Measurements from ENCODE around the gene CFAP52. TPM values are rescaled to one million over a fixed set of nuclear protein-coding genes. Genes with fewer than 3 reads are reported as not detected.

The CFAP52 gene
- total and polyA plus RNA-seq, 12 donors, result 0.10 to 0.99 (median 0.63) TPM; not detected in 3

DNA sequence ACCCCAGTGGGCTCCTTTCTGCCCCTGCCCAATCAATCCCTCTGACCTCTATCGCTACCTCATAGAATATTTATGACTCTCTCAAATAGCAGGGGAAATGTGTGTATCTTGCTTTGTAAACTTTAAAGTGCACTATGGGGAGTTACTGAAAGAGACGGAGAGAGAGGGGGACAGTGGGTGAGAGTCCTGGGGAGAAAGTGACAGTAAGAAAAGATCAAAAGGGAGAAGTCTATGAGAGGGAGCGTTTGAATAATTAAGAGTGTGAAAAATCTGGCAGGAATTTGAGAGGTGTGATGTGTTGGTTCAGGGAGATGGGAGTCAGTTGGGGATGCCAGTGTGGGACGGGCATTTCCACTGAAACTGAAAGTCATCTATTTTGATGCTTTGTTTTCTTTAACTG lies 101.5 kb downstream of the CFAP52 start:
- Histone ChIP-seq H3K4me1 (replicated peaks in 1 of 2) (no peaks in the 10 kb centered on the region), H3K4me3 (no peak overlapping the region), H3K27me3 (no peaks in the 10 kb centered on the region), H3K36me3 (replicated peaks in 1 of 2) (no peaks in the 10 kb centered on the region), H3K27ac (no peak overlapping the region), H3K9me3 (replicated peaks in 1 of 3) (no peaks in the 10 kb centered on the region)
- no peak for TF ChIP-seq POLR2A (IDR thresholded peaks at IDR 0.05)
- TF ChIP-seq, protein P1, sequence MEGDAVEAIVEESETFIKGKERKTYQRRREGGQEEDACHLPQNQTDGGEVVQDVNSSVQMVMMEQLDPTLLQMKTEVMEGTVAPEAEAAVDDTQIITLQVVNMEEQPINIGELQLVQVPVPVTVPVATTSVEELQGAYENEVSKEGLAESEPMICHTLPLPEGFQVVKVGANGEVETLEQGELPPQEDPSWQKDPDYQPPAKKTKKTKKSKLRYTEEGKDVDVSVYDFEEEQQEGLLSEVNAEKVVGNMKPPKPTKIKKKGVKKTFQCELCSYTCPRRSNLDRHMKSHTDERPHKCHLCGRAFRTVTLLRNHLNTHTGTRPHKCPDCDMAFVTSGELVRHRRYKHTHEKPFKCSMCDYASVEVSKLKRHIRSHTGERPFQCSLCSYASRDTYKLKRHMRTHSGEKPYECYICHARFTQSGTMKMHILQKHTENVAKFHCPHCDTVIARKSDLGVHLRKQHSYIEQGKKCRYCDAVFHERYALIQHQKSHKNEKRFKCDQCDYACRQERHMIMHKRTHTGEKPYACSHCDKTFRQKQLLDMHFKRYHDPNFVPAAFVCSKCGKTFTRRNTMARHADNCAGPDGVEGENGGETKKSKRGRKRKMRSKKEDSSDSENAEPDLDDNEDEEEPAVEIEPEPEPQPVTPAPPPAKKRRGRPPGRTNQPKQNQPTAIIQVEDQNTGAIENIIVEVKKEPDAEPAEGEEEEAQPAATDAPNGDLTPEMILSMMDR (IDR thresholded peaks at IDR 0.05), result no peak
- intact Hi-C loops (cut with DNase I), result loop anchor here in 1 of 2 donors (10.0 kb wide), 1 partner anchor 57 kb away; no protein-coding TSS in a partner anchor
- WGBS, 4 donors, result 67 to 82% (median 77%) methylated on average over 4 of the region's 4 CpGs
- DNase-seq, result no peak

DNA sequence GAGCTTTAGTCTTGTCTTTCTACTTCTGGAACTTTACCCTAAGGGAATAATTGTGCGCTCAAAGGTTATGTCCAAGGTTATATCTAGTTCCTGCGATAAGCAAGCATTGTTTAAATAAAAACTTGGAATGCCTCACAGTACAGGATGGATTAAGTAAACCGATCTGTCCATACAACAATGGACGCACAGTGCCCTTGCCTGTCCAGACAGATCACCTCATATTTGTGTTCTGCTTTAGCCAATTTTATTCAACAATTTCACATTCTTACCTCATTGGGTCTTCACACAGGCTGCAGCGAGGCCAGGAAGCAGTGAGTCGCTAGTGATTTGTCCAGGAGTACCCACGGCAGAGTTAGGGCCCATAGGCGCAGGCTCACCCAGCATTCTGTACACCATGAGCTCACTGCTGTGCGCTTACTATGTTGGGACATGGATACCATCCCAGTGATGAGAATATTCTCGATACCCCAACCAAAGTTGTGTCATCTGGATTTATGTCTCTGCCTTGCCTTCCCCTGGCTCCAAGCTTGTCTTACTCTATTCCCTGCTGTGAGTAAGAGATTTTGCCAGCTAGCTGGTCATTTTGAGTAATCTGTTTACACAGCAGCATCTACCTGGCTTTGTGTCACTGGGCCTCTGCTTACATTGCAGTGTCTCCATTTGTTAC lies 108.6 kb downstream of the CFAP52 start:
- Histone ChIP-seq H3K4me3 (no peak overlapping the region), H3K27me3 (no peaks in the 10 kb centered on the region), H3K27ac (no peak overlapping the region), H3K4me1 (replicated peaks in 1 of 2) (no peaks in the 10 kb centered on the region), H3K36me3 (replicated peaks in 1 of 2) (no peaks in the 10 kb centered on the region), H3K9me3 (replicated peaks in 1 of 3) (no peaks in the 10 kb centered on the region)
- 70 to 75% (median 72%) methylated on average over 10 of the region's 10 CpGs for WGBS, 4 donors
- intact Hi-C loops (cut with DNase I), result no loop called here
- DNase-seq, result no peak
- TF ChIP-seq POLR2A (IDR thresholded peaks at IDR 0.05), result no peak
- TF ChIP-seq, protein P1 (IDR thresholded peaks at IDR 0.05), result no peak

Other genes starting within 250 kb of the CFAP52 start
- gene STX8, start 822 bp upstream of the CFAP52 start, total RNA-seq, result 10 to 100 TPM; 21.9 to 82.1 (median 72.6) TPM
- 10 to 100 TPM; 60.1 to 94.1 (median 71.9) TPM for gene STX8, start 822 bp upstream of the CFAP52 start, polyA plus RNA-seq
- 1 to 10 TPM in 1 of 9 donors, under 1 TPM in 6, not detected in 2; 0.11 to 1.2 (median 0.52) TPM for gene USP43, start 68.9 kb downstream of the CFAP52 start, total RNA-seq
- gene USP43, start 68.9 kb downstream of the CFAP52 start, polyA plus RNA-seq, result 1 to 10 TPM in 1 of 3 donors, under 1 TPM in 2; 0.11 to 1.1 (median 0.97) TPM
- gene DHRS7C, start 214.9 kb downstream of the CFAP52 start, total RNA-seq, result not detected
- not detected for gene DHRS7C, start 214.9 kb downstream of the CFAP52 start, polyA plus RNA-seq
- not detected for gene GSG1L2, start 245.4 kb downstream of the CFAP52 start, total RNA-seq
- gene GSG1L2, start 245.4 kb downstream of the CFAP52 start, polyA plus RNA-seq, result not detected
- 1 to 10 TPM in 1 of 9 donors, under 1 TPM in 7, not detected in 1; 0.07 to 1.2 (median 0.38) TPM for gene GLP2R, start 249.3 kb downstream of the CFAP52 start, total RNA-seq
- gene GLP2R, start 249.3 kb downstream of the CFAP52 start, polyA plus RNA-seq, result under 1 TPM; 0.24 to 0.40 (median 0.24) TPM